ENCODE measurements around the gene PNPLA2. TPM values are rescaled to one million over a fixed set of nuclear protein-coding genes. Genes with fewer than 3 reads are reported as not detected.
A peak's percentile ranks its signal among the peaks of the same experiment; 100 is the strongest.

The PNPLA2 gene
- total RNA-seq, 4 donors from 2014 or later: 71.8 to 254 (median 163) TPM

DNA sequence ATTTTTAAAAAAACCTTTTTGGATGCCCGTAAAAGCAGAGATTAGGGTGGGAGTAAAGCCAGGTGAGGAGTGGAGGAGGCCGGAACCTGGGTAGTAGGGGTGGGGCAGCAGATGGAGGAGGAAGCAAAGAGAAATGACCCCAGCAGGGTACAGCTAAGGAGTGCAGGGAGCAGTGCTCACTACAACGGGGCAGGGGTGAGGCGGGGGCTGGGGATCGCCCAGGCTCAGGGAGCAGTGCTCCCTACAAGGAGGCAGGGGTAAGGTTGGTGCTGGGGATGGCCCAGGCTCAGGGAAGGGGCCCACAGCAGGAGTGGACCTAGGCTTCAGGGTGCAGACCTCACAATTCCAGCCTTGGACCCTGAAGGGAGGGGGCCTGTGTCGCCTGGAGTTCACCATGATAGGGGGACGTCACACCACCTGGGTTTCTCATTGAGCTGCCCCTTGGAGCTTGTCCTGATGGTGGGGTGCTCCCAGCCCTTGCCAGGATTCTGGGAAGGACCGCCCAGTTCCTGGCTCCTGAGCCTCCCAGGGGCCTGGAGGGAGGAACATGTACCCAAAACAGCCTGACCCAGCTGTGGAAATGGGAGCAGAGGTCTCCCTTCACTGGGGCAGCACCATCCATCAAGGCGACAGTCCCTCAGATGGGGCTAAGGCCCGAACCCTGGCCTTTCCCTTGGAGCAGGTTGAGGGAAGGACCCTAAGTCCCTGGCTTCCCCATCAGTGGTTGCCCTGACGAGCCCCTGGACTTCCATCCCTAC, 2.9 kb upstream of the PNPLA2 start:
- Histone ChIP-seq H3K27me3 (no peaks in the 10 kb centered on the region), H3K36me3 (peaks cover 0 to 26% (median 0%) of the 10 kb centered on the region in 3 donors), H3K4me1 (peaks cover 10 to 20% (median 15%) of the 10 kb centered on the region in 4 donors), H3K4me3 (no peak overlapping the region), H3K9me3 (no peaks in the 10 kb centered on the region), H3K27ac (no peak overlapping the region)
- TF ChIP-seq, protein P1, sequence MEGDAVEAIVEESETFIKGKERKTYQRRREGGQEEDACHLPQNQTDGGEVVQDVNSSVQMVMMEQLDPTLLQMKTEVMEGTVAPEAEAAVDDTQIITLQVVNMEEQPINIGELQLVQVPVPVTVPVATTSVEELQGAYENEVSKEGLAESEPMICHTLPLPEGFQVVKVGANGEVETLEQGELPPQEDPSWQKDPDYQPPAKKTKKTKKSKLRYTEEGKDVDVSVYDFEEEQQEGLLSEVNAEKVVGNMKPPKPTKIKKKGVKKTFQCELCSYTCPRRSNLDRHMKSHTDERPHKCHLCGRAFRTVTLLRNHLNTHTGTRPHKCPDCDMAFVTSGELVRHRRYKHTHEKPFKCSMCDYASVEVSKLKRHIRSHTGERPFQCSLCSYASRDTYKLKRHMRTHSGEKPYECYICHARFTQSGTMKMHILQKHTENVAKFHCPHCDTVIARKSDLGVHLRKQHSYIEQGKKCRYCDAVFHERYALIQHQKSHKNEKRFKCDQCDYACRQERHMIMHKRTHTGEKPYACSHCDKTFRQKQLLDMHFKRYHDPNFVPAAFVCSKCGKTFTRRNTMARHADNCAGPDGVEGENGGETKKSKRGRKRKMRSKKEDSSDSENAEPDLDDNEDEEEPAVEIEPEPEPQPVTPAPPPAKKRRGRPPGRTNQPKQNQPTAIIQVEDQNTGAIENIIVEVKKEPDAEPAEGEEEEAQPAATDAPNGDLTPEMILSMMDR (IDR thresholded peaks at IDR 0.05): no peak
- no peak for TF ChIP-seq POLR2A (IDR thresholded peaks at IDR 0.05)
- DNase-seq: no peak

DNA sequence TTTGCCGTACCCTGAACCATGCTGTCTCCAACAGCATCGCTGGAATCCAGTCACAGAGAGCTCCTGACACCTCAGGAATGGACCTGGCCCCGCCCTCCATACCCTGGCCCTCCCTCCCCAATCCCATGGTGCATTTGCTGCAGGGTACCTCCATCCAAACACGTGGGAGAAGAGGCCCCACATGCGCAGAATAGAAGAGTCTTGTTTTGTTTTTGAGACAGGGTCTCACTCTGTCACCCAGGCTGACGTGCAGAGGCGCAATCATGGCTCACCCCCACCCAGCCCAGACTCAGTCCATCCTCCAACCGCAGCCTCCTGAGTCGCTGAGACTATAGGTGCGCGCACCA, 2.3 kb upstream of the PNPLA2 start:
- Histone ChIP-seq H3K9me3 (no peaks in the 10 kb centered on the region), H3K36me3 (peaks cover 0 to 24% (median 0%) of the 10 kb centered on the region in 3 donors), H3K4me1 (peaks cover 6 to 20% (median 16%) of the 10 kb centered on the region in 4 donors), H3K27me3 (no peaks in the 10 kb centered on the region), H3K27ac (no peak overlapping the region), H3K4me3 (no peak overlapping the region)
- no peak for TF ChIP-seq POLR2A (IDR thresholded peaks at IDR 0.05)
- TF ChIP-seq, protein P1 (IDR thresholded peaks at IDR 0.05): no peak
- DNase-seq: no peak

DNA sequence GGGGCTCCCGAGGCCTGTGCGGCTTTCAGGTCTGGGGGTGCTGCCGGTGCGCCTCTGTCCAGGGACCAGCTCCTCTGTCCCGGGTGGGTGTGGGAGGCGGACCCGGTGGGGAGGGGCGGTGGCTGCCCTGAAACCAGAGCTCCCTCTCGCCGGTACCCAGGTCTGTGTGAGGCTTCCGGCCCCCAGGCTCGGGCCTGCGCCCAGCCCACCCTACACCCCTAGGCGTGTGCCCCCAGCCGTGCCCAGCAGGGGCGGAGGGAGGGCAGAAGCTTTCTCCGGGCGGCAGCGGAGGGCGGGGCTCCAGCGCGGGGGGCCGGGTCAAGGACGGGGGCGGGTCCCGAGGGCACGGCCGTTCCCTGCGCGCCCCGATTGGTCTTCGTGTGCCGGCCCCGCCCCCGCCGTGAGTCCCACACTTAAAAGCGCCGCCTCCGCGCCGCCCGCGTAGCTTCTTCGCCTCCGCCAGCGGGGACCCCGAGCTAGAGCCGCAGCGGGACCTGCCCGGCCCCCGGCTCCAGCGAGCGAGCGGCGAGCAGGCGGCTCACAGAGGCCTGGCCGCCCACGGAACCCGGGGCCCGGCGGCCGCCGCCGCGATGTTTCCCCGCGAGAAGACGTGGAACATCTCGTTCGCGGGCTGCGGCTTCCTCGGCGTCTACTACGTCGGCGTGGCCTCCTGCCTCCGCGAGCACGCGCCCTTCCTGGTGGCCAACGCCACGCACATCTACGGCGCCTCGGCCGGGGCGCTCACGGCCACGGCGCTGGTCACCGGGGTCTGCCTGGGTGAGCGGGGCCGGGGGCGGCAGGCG, 616 bp downstream of the PNPLA2 start:
- H3K27ac ChIP-seq: peak overlapping the region; percentile 96 to 98 (median 96)
- peak overlapping the region; percentile 75 to 97 (median 80) for H3K4me3 ChIP-seq
- H3K36me3 ChIP-seq: peaks cover 0 to 25% (median 0%) of the 10 kb centered on the region in 3 donors
- TF ChIP-seq, protein P1 (IDR thresholded peaks at IDR 0.05): peak in 4 of 6 experiments; percentile 24 to 47 (median 42)
- TF ChIP-seq POLR2A (IDR thresholded peaks at IDR 0.05): peak; percentile 89 to 92
- no peaks in the 10 kb centered on the region for H3K9me3 ChIP-seq
- peaks cover 5 to 29% (median 18%) of the 10 kb centered on the region in 4 donors for H3K4me1 ChIP-seq
- DNase-seq: peak; percentile 94 to 97 (median 95)
- H3K27me3 ChIP-seq: no peaks in the 10 kb centered on the region

DNA sequence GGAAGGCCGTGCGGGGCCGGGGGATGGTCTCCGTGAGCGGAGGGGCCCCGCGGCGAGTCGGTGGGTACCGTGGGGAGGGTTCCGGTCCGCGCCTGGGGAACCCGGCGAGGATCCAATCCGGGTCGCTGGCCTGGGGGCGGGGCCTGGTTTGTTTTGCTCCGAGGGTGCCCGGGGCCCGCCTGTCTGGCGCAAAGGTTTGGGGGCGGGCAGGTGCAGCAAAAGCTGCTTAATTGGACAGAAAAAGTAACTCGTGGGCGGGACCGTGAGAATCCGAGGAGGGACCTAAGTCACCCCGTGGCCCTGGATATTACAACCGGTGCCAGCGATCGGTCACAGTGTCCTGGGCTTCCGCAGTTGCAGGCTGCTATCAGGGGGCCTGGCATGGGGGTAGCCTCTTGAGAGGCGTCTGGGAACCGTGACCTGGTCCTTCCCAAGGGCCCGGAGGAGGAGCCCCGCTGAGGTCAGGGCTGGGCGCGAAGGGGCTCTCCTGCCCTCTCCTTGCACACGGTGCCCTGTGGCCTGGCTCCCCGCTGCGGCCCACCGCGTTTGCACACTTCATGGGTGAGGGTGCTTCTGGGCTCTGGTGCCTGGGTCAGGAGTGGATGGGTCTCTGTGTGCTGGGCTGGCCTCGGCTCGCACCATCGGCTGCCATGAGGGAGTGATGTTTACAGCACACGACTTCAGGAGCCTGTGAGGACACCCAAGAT, 1.4 kb downstream of the PNPLA2 start:
- H3K4me1 ChIP-seq: peaks cover 5 to 31% (median 18%) of the 10 kb centered on the region in 4 donors
- no peaks in the 10 kb centered on the region for H3K9me3 ChIP-seq
- no peaks in the 10 kb centered on the region for H3K27me3 ChIP-seq
- TF ChIP-seq, protein P1 (IDR thresholded peaks at IDR 0.05): no peak
- peak; percentile 87 to 90 for TF ChIP-seq POLR2A (IDR thresholded peaks at IDR 0.05)
- H3K4me3 ChIP-seq: peak overlapping the region; percentile 75 to 97 (median 80)
- H3K36me3 ChIP-seq: peaks cover 0 to 32% (median 0%) of the 10 kb centered on the region in 3 donors
- peak overlapping the region; percentile 96 to 98 (median 96) for H3K27ac ChIP-seq
- DNase-seq: peak; percentile 96 to 98 (median 98)

Measured in Peyer's patch (tissue), 4 donors.